ENCODE results near the gene SLC8A1. TPM values are rescaled to one million over a fixed set of nuclear protein-coding genes. Genes with fewer than 3 reads are reported as not detected.

SLC8A1 gene
- total and polyA plus RNA-seq, 2 donors from 2014 or later, result 12.9 to 33.9 TPM

- Histone ChIP-seq H3K27ac (ENCODE audit: low read depth in 2 of 2, low read length in 2 of 2) (no peak overlapping the region), H3K4me1 (ENCODE audit: control insufficient read depth in 2 of 3, insufficient read depth in 2 of 3, low read depth in 1 of 3, low read length in 3 of 3) (peaks cover 0 to 3% (median 0%) of the 10 kb centered on the region in 3 donors), H3K9ac (ENCODE audit: low read length in 3 of 3) (no peak overlapping the region), H3K9me3 (ENCODE audit: control insufficient read depth in 2 of 3, insufficient read depth in 1 of 3, low read length in 3 of 3) (no peaks in the 10 kb centered on the region), H3K36me3 (ENCODE audit: control insufficient read depth in 2 of 3, insufficient read depth in 3 of 3, low read length in 3 of 3) (no peaks in the 10 kb centered on the region), H3K27me3 (ENCODE audit: control insufficient read depth, insufficient read depth, low read length) (no peaks in the 10 kb centered on the region), H3K4me3 (ENCODE audit: low read length in 3 of 3) (no peak overlapping the region)
- no peak for TF ChIP-seq CTCF (IDR thresholded peaks at IDR 0.05; ENCODE audit: borderline replicate concordance, extremely low read depth, insufficient read depth)
- intact Hi-C loops (cut with DNase I), result no loop called here
- DNase-seq (peak in 3 of 5 donors; percentile 28 to 81 (median 74)), FAIRE-seq (no peak)
Measured at GRCh38 chr2:40243581-40244187, 208.2 kb downstream of the SLC8A1 start.

- H3K4me3 ChIP-seq (ENCODE audit: low read length in 3 of 3), result no peak overlapping the region
- intact Hi-C loops (cut with DNase I), result no loop called here
- H3K27me3 ChIP-seq (ENCODE audit: control insufficient read depth, insufficient read depth, low read length), result no peaks in the 10 kb centered on the region
- H3K4me1 ChIP-seq (ENCODE audit: control insufficient read depth in 2 of 3, insufficient read depth in 2 of 3, low read depth in 1 of 3, low read length in 3 of 3), result peaks cover 0 to 3% (median 0%) of the 10 kb centered on the region in 3 donors
- FAIRE-seq (no peak), DNase-seq (no peak)
- H3K9me3 ChIP-seq (ENCODE audit: control insufficient read depth in 2 of 3, insufficient read depth in 1 of 3, low read length in 3 of 3), result no peaks in the 10 kb centered on the region
- H3K36me3 ChIP-seq (ENCODE audit: control insufficient read depth in 2 of 3, insufficient read depth in 3 of 3, low read length in 3 of 3), result no peaks in the 10 kb centered on the region
- no peak overlapping the region for H3K9ac ChIP-seq (ENCODE audit: low read length in 3 of 3)
- no peak for TF ChIP-seq CTCF (IDR thresholded peaks at IDR 0.05; ENCODE audit: borderline replicate concordance, extremely low read depth, insufficient read depth)
- no peak overlapping the region for H3K27ac ChIP-seq (ENCODE audit: low read depth in 2 of 2, low read length in 2 of 2)
Measured at GRCh38 chr2:40242315-40242714, 209.6 kb downstream of the SLC8A1 start.

- intact Hi-C loops (cut with DNase I), result no loop called here
- H3K27ac ChIP-seq (ENCODE audit: low read depth in 2 of 2, low read length in 2 of 2), result peak overlapping the region; percentile 11 to 20
- FAIRE-seq, result peak; percentile 51
- no peaks in the 10 kb centered on the region for H3K9me3 ChIP-seq (ENCODE audit: control insufficient read depth in 2 of 3, insufficient read depth in 1 of 3, low read length in 3 of 3)
- H3K4me3 ChIP-seq (ENCODE audit: low read length in 3 of 3), result peak overlapping the region in 1 of 3 donors; percentile 9
- no peak overlapping the region for H3K9ac ChIP-seq (ENCODE audit: low read length in 3 of 3)
- no peaks in the 10 kb centered on the region for H3K36me3 ChIP-seq (ENCODE audit: control insufficient read depth in 2 of 3, insufficient read depth in 3 of 3, low read length in 3 of 3)
- H3K4me1 ChIP-seq (ENCODE audit: control insufficient read depth in 2 of 3, insufficient read depth in 2 of 3, low read depth in 1 of 3, low read length in 3 of 3), result peaks cover 0 to 3% (median 0%) of the 10 kb centered on the region in 3 donors
- no peaks in the 10 kb centered on the region for H3K27me3 ChIP-seq (ENCODE audit: control insufficient read depth, insufficient read depth, low read length)
- DNase-seq, result peak in 4 of 5 donors; percentile 37 to 92 (median 69)
- no peak for TF ChIP-seq CTCF (IDR thresholded peaks at IDR 0.05; ENCODE audit: borderline replicate concordance, extremely low read depth, insufficient read depth)
Measured at GRCh38 chr2:40240070-40240469, 211.8 kb downstream of the SLC8A1 start.

Measured in kidney (tissue), 14 donors.